ENCODE data around the gene SMOC1. TPM values are rescaled to one million over a fixed set of nuclear protein-coding genes. Genes with fewer than 3 reads are reported as not detected.

Gene SMOC1
- total RNA-seq, 1 donor from 2014 or later: 10.9 TPM

DNA sequence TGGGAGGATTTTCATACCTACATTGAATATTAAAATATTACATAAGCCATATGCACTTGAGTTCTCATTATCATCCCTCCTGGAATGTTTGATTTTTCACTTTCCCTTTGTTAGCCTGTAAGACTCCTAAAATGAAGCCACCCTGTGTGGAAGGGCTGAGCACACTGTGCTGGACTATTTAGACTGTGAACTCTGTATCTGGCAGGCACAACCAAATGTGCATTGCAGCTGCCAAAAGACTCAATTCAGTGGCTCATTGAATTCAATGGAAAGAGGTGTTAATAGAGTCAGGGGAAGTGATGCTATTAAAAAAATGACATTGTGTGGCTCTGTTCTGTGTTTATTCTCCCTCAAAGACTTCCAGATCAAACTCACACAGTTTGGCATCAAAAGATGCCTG, 111.1 kb downstream of the SMOC1 start:
- Mint-ChIP-seq H3K27me3 (no peaks in the 10 kb centered on the region), H3K36me3 (ENCODE audit: insufficient read depth) (no peaks in the 10 kb centered on the region), H3K4me3 (ENCODE audit: low read depth) (no peak overlapping the region), H3K4me1 (ENCODE audit: low read depth) (peaks cover 15% of the 10 kb centered on the region), H3K27ac (no peak overlapping the region), H3K9me3 (ENCODE audit: low read depth) (no peaks in the 10 kb centered on the region)
- TF ChIP-seq, protein P1, sequence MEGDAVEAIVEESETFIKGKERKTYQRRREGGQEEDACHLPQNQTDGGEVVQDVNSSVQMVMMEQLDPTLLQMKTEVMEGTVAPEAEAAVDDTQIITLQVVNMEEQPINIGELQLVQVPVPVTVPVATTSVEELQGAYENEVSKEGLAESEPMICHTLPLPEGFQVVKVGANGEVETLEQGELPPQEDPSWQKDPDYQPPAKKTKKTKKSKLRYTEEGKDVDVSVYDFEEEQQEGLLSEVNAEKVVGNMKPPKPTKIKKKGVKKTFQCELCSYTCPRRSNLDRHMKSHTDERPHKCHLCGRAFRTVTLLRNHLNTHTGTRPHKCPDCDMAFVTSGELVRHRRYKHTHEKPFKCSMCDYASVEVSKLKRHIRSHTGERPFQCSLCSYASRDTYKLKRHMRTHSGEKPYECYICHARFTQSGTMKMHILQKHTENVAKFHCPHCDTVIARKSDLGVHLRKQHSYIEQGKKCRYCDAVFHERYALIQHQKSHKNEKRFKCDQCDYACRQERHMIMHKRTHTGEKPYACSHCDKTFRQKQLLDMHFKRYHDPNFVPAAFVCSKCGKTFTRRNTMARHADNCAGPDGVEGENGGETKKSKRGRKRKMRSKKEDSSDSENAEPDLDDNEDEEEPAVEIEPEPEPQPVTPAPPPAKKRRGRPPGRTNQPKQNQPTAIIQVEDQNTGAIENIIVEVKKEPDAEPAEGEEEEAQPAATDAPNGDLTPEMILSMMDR (IDR thresholded peaks at IDR 0.05; ENCODE audit: unreplicated experiment): no peak
- no peak for DNase-seq (ENCODE audit: low spot score, unreplicated experiment)

DNA sequence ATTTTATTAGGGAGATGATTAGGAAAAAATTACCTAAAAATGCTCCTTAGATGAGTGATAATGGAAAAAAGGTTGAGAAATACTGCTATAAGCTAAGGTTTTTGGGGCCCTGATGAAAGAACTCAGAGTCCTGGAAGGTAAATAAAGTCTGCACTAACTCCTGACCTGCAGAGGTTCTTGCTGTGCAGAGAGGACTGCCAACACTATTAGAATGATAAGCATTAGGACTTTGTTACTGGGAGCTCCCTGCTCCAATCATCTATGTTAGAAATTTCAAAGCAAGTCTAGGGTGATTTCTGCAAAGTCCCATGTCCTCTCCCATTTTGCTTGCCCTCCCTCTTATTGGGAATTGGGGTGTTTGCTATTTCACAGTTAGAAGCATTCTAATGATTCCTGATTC, 112.2 kb downstream of the SMOC1 start:
- Mint-ChIP-seq H3K27me3 (no peaks in the 10 kb centered on the region), H3K4me3 (ENCODE audit: low read depth) (no peak overlapping the region), H3K4me1 (ENCODE audit: low read depth) (peaks cover 15% of the 10 kb centered on the region), H3K36me3 (ENCODE audit: insufficient read depth) (no peaks in the 10 kb centered on the region), H3K9me3 (ENCODE audit: low read depth) (no peaks in the 10 kb centered on the region), H3K27ac (no peak overlapping the region)
- TF ChIP-seq, protein P1 (IDR thresholded peaks at IDR 0.05; ENCODE audit: unreplicated experiment): no peak
- DNase-seq (ENCODE audit: low spot score, unreplicated experiment): no peak

DNA sequence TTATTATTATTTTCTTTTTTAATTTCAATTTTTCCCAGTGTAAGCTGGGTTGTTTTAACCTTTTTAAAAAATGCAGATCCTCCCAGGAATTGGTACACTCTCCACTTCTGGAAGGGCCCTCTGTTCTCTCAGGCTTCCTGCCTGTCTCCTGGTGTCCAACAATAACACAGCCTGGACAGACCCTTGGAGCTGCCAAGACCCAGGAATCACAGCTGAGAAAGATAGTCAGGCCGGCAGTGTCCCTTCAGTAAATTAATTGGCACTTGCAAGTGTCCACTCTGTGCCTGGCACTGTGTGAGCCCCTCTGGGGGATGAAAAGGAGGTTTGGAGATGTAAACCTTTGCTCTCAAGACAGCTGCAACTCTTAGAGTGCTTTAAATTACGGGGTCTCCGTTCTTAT, 113.3 kb downstream of the SMOC1 start:
- Mint-ChIP-seq H3K4me3 (ENCODE audit: low read depth) (no peak overlapping the region), H3K27me3 (no peaks in the 10 kb centered on the region), H3K4me1 (ENCODE audit: low read depth) (peaks cover 13% of the 10 kb centered on the region)

DNA sequence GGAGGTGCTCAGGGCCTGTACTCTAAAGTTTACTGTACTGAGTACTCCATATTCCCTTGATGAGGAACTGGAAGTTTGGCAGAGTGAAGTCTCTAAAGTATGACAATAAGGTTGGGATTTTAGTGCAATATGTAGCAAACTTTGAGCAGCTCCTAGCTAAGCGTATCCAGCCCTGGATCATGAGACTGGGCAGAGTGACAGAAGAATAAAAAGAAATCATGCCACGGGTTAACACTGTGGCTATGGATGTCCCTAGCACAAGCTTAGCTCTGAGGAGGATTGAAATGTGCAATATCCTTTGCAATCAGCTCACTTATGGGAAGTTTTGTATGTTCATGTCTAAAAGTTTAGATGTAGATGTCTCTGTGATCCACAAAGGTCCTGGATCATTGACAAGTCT, 114.1 kb downstream of the SMOC1 start:
- H3K27me3 Mint-ChIP-seq: no peaks in the 10 kb centered on the region
- DNase-seq (ENCODE audit: low spot score, unreplicated experiment): no peak
- no peaks in the 10 kb centered on the region for H3K36me3 Mint-ChIP-seq (ENCODE audit: insufficient read depth)
- no peaks in the 10 kb centered on the region for H3K9me3 Mint-ChIP-seq (ENCODE audit: low read depth)
- no peak overlapping the region for H3K27ac Mint-ChIP-seq
- H3K4me1 Mint-ChIP-seq (ENCODE audit: low read depth): peaks cover 9% of the 10 kb centered on the region
- TF ChIP-seq, protein P1 (IDR thresholded peaks at IDR 0.05; ENCODE audit: unreplicated experiment): no peak
- no peak overlapping the region for H3K4me3 Mint-ChIP-seq (ENCODE audit: low read depth)

More for the DNA sequence above, 113.3 kb downstream of the SMOC1 start:
- DNase-seq (ENCODE audit: low spot score, unreplicated experiment): no peak
- TF ChIP-seq, protein P1 (IDR thresholded peaks at IDR 0.05; ENCODE audit: unreplicated experiment): no peak
- H3K36me3 Mint-ChIP-seq (ENCODE audit: insufficient read depth): no peaks in the 10 kb centered on the region
- H3K9me3 Mint-ChIP-seq (ENCODE audit: low read depth): no peaks in the 10 kb centered on the region
- H3K27ac Mint-ChIP-seq: no peak overlapping the region

DNA sequence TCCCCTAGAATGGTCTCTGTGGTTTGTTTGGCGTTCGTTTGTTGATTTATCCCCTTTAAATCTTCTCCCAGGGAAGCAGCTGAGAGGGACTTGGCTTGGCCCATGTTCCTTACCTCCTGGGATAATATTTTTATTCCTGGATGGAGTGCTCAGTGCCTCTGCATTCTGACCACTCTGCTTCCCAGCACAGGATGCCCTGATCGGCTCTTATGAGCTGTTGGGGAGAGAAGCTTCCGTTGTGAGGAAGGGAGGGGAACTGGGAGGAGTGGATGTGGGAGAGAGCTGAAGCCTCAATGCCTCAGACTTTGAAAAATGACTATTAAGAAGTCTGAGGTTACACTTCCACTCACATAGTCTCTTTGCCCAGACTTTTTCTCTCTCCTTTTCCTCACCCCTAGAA, 114.8 kb downstream of the SMOC1 start:
- H3K9me3 Mint-ChIP-seq (ENCODE audit: low read depth): no peaks in the 10 kb centered on the region
- peaks cover 14% of the 10 kb centered on the region for H3K4me1 Mint-ChIP-seq (ENCODE audit: low read depth)
- no peaks in the 10 kb centered on the region for H3K36me3 Mint-ChIP-seq (ENCODE audit: insufficient read depth)
- H3K4me3 Mint-ChIP-seq (ENCODE audit: low read depth): no peak overlapping the region
- no peaks in the 10 kb centered on the region for H3K27me3 Mint-ChIP-seq
- DNase-seq (ENCODE audit: low spot score, unreplicated experiment): no peak
- TF ChIP-seq, protein P1 (IDR thresholded peaks at IDR 0.05; ENCODE audit: unreplicated experiment): no peak
- no peak overlapping the region for H3K27ac Mint-ChIP-seq

Measured in progenitor cell of endocrine pancreas (in vitro differentiated cells).